HG02884 (cell line): ENCODE measurements around the gene TSKU.

Experiments used
- ATAC-seq: cut with Tn5 transposase; IDR thresholded peaks from one replicate; pipeline ENCODE4 v1.9.1; 2021; ENCODE audit warnings: mild to moderate bottlenecking, moderate library complexity; ENCODE audit not compliant: unreplicated experiment

Gene TSKU

DNA sequence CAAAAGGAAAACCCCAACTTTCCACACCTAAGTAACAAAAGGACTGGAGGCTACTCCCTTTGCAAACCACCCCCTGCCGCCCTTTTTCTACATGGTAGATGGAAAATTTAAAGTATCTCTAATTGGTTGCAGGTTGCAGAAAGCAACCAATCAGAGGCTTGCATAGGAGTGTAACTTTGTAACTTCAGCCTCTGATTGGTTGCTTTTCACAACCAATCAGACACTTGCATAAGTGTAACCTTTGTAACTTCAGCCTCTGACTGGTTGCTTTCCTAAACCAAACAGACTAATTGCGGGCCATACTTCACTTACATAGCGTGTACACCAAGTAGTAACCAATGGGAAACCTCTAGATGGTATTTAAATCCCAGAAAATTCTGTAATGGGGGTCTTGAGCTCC is 60.8 kb downstream of the TSKU start:
- ATAC-seq = no peak

DNA sequence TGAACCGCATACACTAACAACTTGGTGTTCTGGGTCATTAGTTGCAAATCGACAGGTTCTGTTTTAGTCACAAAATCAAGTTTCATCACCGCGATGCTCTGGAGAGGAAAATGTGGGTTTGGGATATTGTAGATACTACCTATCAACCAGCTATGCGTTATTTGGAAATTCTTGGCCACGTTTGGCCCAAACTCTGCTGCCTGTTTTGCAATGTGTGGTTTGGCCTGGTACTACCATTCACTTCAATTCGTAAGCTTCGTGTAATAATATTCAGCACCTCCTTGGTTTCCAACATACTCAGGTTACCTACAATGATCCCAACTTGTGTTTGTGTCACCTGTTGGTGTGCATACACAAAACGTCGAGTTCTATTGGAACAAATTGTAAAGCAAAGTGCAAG is 61.4 kb downstream of the TSKU start:
- no peak for ATAC-seq

DNA sequence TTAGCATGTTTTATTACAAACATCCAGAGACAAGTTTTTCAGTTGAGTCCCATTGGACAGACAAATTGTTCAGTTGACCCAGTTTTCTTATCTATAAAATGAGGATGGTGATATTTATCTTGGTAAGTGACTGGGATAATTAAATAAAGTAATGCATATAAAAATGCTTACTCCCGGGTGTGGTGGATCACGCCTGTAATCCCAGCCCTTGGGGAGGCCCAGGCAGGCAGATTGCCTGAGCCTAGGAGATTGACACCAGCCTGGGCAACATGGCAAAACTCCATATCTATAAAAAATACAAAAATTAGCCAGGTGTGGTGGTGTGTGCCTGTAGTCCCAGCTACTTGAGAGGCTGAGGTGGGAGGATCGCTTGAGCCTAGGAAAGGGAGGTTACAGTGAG is 61.9 kb downstream of the TSKU start:
- no peak for ATAC-seq

DNA sequence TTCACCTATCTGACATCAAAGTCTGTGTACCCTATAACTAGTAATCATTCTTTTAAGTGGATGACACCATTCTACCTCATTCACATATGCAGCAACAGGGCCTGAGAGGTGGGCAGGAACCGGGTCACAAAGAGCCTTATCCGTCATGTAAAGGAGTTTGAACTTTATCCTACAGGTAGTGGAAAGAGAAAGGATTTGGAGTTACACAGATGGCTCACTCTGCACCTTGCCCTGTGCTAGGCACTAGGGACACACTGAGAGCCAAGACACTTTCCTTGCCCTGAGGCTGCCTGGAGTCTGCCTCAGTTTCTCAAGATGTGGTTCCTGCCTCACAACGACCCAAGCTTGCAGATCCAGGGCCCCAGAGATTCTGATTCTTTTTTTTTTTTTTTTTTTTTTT is 63.3 kb downstream of the TSKU start:
- no peak for ATAC-seq
